ENCODE results near the gene STPG4.

DNA sequence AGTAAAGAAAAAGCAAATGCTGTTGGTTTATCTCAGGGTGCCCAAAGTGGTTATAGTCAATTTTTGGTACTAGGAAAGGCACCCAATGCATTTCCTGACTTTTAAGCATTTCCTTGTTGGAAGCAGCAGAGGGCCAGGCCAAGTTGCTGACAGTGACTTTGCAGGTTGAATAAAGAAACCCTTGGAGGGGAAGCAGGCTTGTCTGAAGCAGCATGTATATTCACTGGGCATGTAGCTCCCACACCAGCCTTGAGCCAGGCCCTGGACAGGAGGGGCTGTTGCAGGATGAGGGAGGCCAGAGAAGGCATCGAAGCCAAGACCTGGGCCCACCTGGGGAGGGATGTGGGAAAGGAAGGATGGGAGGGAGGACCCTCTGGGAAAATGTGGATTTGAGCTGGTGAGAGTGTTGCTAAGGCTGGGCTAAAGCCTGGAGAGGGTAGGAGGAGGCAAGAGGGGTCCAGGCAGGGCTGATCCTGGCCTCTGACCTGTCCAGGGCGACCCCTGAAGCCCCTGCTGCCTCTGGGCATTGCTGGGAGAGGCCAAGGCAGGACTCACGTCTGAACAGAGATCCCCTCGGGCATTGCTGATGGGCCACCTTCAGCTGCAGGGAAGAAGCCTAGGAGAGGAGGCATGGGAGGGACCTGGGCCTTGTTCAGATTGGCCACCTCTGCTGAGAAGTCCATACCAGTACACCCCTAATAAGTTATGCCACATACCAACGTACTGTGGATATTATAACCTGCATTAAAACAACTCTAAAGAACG lies 79.6 kb downstream of the STPG4 start:
- no peak for TF ChIP-seq ISL1 (CRISPR knock-in tag; IDR thresholded peaks at IDR 0.05)
- TF ChIP-seq, protein P1, sequence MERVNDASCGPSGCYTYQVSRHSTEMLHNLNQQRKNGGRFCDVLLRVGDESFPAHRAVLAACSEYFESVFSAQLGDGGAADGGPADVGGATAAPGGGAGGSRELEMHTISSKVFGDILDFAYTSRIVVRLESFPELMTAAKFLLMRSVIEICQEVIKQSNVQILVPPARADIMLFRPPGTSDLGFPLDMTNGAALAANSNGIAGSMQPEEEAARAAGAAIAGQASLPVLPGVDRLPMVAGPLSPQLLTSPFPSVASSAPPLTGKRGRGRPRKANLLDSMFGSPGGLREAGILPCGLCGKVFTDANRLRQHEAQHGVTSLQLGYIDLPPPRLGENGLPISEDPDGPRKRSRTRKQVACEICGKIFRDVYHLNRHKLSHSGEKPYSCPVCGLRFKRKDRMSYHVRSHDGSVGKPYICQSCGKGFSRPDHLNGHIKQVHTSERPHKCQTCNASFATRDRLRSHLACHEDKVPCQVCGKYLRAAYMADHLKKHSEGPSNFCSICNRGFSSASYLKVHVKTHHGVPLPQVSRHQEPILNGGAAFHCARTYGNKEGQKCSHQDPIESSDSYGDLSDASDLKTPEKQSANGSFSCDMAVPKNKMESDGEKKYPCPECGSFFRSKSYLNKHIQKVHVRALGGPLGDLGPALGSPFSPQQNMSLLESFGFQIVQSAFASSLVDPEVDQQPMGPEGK (CRISPR knock-in tag; IDR thresholded peaks at IDR 0.05; ENCODE audit: borderline replicate concordance), result no peak
- TF ChIP-seq ARNTL (CRISPR knock-in tag; IDR thresholded peaks at IDR 0.05; ENCODE audit: borderline replicate concordance, low read depth), result no peak
- TF ChIP-seq TCF4 (CRISPR knock-in tag; IDR thresholded peaks at IDR 0.05; ENCODE audit: borderline replicate concordance), result no peak
- TF ChIP-seq, protein P2, sequence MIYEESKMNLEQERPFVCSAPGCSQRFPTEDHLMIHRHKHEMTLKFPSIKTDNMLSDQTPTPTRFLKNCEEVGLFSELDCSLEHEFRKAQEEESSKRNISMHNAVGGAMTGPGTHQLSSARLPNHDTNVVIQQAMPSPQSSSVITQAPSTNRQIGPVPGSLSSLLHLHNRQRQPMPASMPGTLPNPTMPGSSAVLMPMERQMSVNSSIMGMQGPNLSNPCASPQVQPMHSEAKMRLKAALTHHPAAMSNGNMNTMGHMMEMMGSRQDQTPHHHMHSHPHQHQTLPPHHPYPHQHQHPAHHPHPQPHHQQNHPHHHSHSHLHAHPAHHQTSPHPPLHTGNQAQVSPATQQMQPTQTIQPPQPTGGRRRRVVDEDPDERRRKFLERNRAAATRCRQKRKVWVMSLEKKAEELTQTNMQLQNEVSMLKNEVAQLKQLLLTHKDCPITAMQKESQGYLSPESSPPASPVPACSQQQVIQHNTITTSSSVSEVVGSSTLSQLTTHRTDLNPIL (CRISPR knock-in tag; IDR thresholded peaks at IDR 0.05; ENCODE audit: low read depth), result no peak
- TF ChIP-seq ZC3H10 (CRISPR knock-in tag; IDR thresholded peaks at IDR 0.05), result no peak
- no peak for TF ChIP-seq PPARA (CRISPR knock-in tag; IDR thresholded peaks at IDR 0.05; ENCODE audit: borderline replicate concordance)
- no peak for TF ChIP-seq ZNF8 (CRISPR knock-in tag; IDR thresholded peaks at IDR 0.05)
- TF ChIP-seq ZFP3 (CRISPR knock-in tag; IDR thresholded peaks at IDR 0.05), result no peak
- no peak for TF ChIP-seq GLIS3 (CRISPR knock-in tag; IDR thresholded peaks at IDR 0.05)
- no peak for TF ChIP-seq SNAI2 (CRISPR knock-in tag; IDR thresholded peaks at IDR 0.05)
- TF ChIP-seq ZFP30 (CRISPR knock-in tag; IDR thresholded peaks at IDR 0.05), result no peak
- TF ChIP-seq RARB (CRISPR knock-in tag; IDR thresholded peaks at IDR 0.05), result no peak
